Measurements from ENCODE around the gene MSI2.

Gene MSI2

DNA sequence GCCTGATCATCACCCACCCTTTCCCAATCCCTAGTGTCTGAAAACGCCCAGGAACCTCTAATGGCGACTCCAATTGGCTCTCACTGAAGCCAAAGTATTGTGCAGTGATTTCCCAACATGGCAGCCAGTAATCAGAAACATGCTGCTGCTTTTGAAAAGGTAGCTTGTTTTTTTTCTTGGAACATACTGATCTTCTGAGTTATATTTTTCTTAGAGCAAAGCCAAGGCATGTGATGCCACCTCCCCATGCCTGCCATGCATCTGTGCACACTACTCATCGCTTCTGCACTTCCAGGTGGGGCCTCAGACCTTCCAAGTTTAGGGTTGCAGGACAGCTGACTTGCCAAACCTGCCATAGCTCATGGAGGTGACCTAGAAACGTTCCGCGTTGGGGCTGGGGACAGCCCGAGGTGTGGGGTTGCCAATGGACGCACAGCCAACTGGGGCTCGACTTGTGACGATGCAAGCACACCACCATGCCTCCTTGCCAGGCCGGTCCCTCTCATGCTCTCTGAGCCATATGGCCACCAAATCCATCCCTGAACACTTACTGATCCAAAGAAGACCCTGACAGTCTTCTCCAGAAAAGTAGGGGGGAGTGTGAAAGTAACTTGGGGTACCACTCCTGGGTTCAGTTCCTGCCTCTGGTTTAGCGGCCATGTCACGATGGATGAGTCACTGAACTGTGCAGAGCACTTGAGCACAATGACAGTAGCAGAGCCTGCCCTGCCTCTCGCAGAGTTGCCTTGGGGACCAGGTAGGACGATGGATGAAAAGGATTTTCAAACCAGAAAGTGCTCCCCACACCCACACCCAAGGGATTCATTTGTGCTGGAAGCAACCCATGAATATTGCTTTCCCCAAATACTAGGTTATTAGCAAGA lies 333.1 kb downstream of the MSI2 start:
- DNase-seq = no peak

DNA sequence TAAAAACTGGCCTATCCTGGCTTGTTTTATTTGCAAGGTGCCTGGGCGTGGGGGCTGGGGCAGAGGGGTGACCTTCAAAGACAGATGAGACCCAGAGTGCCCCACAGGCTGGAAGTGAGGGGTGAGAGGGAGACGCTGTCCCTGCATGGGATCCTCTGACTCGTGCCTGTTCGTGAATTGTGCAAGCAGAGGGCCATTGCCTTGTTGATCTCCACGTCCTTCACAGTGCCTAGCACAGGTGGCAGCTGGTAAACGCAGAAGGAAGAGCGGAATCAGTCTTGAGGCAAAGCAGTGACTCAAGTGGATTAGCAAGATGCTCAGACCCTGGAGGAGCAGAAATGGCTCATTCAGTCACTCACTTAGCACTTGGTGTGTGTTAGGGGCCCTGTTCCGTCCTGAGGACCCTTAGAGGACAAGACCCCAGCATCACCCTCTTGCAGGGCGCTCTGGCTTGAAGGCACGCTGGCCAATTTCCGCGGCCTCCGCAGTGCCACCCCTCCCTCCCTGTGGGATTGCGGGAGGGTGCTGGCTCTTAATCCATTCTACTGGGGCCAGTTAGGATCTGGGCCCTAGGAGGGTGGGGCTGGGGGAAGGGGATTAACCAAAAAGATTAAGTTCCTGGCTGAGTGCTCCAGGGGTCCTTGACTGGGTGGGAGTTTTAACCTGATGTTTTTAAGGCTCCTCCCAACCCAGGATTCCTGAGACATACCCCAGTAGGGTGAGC lies 337.6 kb downstream of the MSI2 start:
- no peak for DNase-seq

DNA sequence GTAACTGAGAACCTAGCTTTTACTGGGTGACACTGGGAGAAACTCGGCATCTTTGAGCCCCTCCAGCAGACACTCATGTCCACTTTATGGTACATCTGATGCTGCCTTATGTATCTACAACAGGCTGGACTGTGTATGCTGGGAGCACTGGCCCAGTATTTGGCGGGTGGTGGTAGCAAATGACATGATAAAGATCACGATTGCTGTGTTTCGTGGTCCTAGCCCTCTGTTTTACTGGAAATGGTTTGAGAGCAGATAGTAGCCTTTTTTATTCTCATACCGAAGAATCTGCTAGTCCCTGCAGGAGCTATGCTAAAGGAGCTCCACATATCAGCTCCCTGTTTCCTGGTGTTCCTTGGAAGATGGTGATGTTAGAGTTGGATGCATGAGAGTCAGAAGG lies 338.4 kb downstream of the MSI2 start:
- DNase-seq = no peak

DNA sequence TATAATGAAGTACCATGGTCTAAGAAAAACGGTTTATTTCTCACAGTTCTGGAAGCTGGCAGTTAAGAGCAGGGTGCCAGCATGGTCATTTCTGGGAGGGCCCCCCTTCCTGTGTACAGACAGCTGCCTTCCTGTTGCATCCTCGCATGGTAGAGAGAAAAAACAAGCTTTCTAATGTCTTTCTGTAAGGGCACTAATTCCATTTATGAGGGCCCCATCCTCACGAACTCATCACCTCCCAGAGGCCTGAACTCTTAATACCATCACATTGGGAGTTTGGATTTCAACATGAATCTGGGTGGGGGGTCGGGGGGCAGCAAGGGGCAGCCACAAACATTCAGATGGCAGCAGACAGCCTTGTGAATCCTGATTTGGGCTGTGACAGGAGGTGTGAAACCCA lies 339.1 kb downstream of the MSI2 start:
- DNase-seq = no peak

DNA sequence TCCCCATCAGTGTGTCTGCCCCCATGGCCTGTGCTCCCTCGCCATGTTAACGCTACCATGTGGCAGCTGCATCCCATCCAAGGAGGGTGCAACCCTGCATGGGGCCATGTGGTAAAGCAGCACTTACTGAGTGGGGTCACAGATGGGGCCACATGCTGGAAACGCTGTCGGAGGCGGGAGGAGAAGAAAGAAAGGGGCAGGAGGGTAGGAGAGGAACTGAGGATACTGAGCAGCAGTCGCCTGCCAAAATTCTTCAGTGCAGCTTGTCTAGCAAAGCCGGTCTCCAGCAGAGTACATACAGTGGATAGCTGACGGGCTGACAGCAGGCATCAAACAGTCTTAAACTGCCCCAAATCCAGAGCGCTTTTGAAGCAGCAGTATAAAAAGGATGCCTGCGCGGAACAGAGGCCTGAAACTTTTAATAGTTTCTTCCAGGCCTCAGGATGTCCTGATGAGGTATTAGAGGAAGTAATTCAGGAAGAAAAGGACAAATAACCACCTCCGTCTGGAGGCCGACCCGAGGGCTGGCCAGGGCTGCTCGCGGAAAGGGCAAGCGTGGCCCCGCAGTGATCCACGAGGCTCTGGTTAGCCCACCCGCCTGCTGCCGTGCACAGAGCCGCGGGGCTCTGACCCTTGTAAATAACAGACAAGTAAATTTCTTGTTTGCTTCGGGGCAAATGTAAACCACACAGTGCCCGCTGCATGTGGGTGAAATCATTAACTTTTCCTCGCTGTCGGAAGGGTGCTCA lies 339.8 kb downstream of the MSI2 start:
- DNase-seq = no peak

DNA sequence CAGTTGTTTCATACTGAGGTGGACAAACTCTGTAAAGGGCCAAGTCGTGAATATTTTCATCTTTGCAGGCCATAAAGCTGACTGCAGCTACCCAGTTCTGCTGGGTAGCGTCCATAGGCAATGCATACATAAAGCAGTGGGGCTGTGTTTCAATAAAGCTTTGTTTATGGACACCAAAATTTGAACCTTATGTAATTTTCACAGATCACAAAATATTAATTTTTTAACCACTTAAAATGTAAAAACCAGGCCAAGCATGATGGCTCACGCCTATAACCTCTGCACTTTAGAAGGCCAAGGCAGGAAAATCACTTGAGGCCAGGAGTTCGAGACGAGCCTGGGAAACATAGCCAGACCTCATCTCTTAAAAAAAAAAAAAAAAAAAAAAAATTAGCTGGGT lies 340.8 kb downstream of the MSI2 start:
- DNase-seq = no peak

DNA sequence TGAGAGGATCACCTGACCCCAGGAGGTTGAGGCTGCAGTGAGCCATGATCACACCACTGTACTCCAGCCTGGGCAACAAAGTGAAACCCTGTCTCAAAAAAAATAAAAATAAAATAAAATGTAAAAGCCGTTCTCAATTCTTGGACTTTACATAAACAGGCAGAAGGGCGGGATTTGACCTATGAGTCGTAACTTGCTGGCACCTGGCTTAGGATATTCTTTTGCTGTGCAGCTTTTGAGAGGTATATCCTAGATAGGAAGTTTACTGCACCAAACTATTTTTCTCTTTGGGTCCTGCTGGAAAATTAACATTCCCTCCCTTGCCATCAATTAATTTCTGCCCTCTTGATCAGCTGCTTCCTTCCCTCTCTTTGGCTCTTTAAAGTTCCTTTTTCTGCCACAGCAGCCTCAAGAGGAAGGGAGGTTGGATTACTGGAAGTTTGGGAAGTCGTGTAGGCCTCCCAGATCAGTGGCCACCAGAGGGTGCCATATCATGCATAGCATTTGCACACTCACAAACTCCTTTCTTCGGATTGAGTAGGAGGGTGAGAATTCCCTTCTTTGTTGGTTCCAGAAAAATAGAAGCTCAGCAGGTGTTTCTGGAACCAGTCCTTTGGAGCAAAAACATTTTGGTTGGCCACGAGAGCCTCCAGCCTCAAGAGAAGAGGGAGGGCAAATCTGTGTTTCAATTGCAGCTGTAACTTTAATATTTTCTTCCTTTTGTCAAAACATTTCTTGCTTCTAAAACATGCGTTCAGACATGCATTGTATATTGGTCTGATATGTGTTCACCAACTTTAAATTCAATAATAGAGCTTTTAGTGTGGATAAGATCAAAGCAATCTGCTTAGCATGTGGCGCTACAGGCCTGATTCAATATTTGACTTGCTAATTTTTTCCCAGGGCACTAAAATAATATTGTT lies 341.5 kb downstream of the MSI2 start:
- DNase-seq = no peak

DNA sequence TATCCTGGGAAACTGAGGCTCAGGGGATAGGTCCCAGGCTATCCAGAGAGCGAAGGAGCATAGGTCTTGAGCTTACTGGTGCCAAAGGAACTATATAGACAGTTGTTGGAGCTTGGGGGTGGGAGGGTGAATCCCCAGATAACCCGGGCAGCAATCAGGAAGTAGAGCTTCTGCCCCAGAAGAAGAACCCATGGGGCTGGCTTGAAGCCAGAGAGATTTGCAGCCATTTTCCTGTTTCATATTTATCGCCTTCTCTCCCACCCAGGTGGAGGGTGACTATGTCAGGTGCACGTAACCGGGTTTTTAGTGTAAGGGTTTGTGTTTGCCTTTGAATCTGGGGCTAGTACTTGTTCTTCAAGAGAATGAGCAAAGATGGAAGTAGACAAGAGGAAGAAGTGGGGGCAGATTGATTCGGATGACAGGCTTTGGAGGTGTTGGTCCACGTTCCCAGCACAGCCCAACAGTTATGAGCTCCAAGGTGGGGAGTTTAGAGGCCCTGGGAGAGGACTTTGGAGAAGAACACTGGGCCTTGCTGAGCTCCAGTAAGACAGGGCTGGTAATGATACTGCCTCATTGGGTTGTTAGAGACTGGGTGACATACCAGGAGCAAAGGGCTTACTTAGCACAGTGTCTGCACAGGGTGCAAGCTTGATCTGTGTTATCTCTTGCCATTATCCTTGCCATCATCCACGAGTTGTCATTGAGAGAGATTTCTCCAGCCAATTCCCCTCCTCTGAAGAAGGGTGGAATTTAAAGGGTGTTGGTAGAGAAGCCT lies 343.1 kb downstream of the MSI2 start:
- no peak for DNase-seq

DNA sequence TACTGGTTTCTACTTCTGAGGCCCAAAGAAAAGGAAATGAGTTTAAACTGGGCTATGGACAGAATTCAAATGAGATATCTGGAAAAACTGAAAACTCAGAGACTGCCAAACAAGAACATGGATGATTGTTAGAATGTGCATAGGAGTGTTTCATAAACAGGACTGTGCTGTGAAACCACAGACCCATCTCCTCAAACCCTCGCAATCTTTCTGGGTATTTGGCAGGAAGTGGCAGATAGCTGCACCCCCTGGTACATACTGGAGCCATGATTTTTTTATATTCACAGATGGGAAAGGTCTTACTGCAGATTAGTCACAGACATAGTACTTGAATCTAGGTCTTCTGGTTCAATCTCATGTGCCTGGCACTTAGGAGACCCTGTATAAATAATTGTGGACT lies 343.8 kb downstream of the MSI2 start:
- DNase-seq = peak; percentile 31

DNA sequence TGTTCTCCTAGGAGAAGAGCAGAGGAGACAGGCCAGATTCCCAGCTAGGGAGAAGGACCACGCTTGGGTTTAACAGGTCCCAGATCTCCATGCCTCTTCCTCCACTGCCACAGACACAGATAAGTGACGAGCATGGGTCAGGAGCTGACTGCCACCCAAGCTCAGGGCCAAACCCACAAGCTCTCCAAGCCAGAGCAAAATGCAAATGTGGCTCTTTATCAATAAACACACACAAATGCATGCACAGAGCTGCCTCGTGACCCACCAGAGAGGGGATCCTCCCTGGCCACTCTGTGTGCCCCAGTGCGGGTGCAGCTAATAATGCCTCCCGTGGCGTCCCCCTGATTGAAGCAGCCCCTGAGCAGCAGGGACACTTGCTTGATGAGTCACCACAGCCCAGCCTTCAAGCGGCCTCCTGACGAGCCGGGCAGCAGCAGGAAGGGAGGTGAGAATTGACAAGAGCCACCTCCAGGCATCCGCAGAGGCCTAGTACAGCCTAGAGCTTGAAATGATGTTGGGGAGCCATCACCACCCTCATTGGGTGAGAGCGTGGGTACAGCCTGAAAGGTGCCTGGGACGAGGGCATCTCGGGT lies 344.9 kb downstream of the MSI2 start:
- DNase-seq = no peak

DNA sequence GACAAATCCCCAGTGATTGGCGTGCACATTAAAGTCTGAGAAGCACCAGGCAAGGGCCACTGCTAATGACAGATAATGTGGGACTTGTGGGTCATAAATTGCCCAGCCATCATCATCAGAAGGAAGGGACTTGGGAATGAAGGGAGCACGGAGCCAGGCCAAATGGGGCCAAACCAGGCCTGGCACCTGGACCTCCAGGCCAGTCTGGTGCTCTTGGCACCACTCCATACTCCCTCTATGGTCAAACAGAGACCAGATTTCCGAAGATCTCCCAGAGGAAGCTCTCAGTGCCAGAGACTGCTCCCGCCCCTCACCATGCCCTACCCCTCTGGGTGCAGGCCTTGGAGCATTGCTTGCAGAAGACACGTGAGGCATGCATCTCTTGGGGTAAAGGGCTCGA lies 346.6 kb downstream of the MSI2 start:
- DNase-seq = no peak

DNA sequence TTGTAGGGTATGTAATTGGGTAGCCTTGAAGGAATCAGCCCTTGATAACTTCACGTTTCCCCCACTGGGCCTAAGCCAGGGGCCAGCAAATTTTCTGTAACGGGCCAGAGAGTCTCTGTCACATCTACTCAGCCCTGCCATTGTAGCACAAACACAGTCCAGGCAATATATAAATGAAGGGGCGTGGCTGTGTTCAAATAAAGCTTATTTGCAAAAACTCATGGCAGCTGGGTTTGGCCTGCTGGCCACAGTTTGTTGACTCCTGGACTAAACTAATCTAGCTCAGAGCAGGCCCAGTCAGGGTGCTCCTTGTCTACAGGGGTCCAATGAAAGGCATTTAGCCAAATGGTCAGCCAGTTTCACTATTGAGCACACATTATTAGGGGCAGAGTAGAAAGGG lies 347.2 kb downstream of the MSI2 start:
- DNase-seq = no peak

DNA sequence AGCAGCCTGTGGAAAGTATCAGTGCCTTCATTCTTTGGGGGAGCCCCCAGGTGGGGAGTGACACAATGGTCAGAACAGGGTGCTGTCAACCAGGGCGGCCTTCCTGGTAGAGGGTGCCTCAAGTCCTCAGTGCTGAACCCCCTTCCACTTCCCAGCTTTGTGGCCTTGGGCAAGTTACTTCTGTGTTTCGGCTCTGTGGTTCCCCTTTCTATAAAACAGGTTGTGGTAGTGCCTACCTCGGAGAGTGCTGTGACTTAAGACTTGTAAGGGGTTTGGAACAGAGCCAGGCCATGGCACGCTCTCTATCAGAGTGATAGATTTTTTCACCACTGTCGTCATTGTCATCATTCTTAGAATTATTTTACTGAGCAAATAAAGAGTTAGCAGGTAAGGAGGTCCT lies 347.7 kb downstream of the MSI2 start:
- peak; percentile 70 for DNase-seq

DNA sequence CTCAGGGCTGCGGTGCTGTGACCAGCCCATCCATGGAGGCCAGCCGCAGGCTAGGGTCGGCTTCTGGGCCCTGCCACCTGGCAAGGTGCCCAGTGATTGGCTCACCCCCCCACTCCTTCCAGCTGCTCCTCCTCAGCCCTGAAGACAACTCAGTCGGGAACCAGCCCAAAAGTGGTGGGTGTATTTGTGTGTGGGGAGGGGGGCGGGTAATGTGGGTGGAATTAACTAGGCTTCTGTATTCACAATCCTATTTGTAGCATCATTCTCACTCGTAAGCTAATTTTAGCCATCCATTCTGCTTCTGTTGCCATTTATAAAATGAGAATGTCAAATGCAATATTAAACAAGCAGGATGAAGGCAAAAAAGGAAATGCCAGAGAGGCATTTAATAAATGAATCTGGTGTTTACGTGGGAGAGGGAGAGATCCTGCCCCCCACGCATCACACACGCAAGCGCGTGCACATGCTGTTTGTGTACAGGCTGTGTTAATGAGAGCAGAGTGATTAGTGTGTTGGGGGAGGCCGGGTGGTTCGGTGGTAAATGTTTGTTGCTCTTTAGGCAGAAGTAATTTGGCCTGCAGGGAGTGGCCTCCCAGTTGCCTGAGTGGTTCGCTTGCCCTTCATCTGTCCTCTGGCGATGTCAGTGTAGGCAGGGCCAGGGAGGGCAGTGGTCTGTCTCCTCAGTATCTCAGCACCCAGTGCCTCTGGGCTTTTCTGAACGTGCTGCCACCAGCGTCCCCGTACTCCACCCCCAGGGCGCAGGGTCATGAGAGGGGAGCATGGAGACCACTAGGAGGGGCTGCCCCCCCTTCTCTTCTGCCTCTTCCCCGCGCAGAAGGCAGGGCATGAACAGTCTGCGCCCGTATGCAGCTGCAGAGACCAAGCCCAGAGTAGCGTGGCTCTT lies 348.7 kb downstream of the MSI2 start:
- DNase-seq = peak; percentile 24

DNA sequence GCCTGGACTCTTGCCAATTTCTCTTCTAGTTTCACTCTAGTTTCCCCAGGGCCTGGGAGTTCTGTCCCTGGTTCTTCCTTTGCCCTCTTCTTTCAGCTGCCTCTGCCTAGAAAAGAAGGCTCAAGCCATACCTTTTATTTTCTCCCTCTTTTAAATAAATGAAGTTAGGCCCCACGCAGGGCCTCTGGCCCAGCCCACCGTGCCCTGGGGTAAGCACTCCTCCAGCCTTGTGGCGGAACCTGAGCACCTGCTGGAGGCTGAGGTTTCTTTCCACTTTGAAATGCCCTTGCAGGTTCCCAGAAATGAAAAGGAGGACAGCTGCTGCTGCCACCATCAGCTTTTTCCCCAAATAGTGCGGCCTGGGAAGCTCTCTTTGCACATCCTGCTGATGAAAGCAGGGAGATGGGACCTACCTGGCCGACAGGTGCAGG lies 349.4 kb downstream of the MSI2 start:
- no peak for DNase-seq

DNA sequence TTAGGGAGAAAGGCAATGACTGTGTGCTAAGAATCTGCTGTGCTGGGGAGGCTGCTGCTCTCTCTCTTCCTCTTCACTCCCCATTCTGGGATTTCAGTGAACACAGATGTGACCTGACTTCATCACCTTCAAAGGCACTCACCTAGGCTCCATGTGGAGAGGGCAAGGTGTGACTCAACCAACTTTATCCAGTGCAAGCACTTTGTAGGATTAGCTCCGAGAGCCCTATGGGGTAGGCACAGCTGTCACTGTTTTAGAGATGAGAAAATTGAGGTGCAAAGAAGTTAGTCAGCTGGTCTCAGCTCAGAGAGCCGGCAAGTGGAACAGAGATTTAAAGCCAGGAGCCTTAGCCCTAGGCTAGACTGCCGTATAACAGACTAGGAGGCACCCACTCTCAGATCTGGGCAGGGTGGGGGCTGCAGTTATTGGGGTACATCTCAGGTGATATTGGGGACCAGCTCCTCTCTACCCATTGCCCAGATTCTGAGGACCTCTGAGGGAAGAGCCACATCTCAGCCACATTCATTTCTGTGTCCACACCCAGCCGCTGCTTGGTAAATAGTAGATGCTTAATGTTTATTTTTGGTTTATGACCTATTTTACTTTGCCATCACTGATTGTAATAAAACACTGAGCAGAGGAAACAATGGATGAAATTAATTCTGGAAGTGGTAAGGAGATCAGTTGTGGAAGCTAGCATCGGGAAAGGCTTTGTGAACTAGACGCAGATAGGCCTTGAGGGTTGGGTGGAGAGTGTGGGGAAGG lies 350.0 kb downstream of the MSI2 start:
- no peak for DNase-seq

DNA sequence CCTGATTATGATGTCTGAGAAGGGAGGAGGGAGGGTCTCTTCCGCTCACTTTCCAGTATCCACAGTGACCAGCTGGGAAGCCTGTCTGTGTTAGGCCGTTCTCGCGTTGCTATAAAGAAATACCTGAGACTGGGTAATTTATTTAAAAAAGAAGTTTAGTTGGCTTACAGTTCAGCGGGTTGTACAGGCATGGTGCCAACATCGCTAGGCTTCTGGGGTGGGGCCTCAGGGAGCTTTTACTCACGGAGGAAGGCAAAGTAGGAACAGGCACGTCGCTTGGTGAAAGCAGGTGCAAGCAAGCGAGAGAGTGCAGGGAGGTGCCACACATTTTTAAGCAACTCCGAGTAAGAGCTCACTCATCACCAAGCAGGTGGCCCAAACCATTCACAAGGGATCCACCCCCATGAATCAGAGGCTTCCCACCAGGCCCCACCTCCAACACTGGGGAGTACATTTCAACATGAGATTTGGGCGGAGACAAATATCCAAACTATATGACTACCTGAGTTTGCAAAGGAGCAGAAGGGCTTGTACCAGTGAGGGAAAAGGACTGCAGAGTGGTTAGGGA lies 351.3 kb downstream of the MSI2 start:
- no peak for DNase-seq

DNA sequence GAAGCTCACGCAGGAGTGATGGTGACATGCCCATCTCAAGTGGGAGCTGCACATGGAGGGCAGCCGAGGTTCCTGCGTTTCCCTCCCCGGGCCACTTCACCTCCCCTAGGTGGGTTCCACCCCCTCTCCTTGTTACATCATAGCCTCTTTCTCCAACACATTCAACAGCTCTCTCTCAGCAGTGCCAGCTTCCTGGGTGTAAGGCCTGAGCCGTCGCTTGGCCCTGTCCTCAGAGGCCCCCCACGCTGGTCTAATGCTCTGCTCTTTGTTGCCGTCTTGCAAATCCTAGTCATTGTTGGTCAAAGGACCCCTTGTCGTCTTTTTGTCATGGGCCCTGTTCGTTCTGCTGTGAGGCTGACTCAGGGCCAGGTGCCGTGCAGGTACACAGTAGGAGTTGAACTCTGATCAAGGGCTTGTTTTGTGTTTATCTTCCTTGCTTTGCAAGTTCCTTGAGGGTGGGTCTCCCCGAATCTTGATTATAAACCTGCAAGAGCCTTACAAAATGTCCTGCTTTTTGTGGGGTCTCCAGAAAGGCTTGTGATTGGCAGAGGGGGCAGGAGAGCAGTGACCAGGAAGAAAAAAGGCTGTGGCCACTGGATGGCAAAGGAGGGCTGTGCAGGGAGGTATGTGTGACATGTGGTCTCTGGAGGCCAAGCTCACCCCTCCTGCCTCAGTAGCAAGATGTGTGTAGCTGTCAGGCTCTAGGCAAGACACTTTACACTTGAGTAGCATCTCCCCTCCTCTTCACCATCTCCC lies 352.2 kb downstream of the MSI2 start:
- DNase-seq = no peak
